Type B pancreatic cell (in vitro differentiated cells): Measurements from ENCODE around the gene ALAD. TPM values are rescaled to one million over a fixed set of nuclear protein-coding genes. Genes with fewer than 3 reads are reported as not detected.
A peak's percentile ranks its signal among the peaks of the same experiment; 100 is the strongest.

ENCODE experiments used
- DNase-seq: peaks from one replicate; pipeline ENCODE4 v3.0.0; 2021; ENCODE audit warnings: mixed read lengths; ENCODE audit not compliant: unreplicated experiment; ENCODE audit errors: extremely low spot score
- H3K27ac Mint-ChIP-seq: 2 replicates; pipeline ENCODE4 v1.8.0; 2021; ENCODE audit warnings: mild to moderate bottlenecking, mixed read lengths
- H3K27me3 Mint-ChIP-seq: 2 replicates; pipeline ENCODE4 v1.8.0; 2021; ENCODE audit warnings: mixed read lengths
- H3K36me3 Mint-ChIP-seq: 2 replicates; pipeline ENCODE4 v1.8.0; 2021; ENCODE audit warnings: mixed read lengths
- H3K4me1 Mint-ChIP-seq: one replicate; pipeline ENCODE4 v1.8.0; 2021; ENCODE audit warnings: mixed read lengths; ENCODE audit not compliant: unreplicated experiment
- H3K4me3 Mint-ChIP-seq: 2 replicates; pipeline ENCODE4 v1.8.0; 2021; ENCODE audit warnings: mild to moderate bottlenecking, mixed read lengths
- H3K9me3 Mint-ChIP-seq: 2 replicates; pipeline ENCODE4 v1.8.0; 2021; ENCODE audit warnings: mixed read lengths
- CTCF ChIP-seq: fragments of 200-600 bp; sonication (generic); conservative IDR thresholded peaks from 2 replicates; pipeline ENCODE4 v1.5.0; 2021; ENCODE audit warnings: antibody characterized with exemption, mild to moderate bottlenecking
- total RNA-seq: library from RNA; stranded (reverse); gene quantifications from 2 replicates; pipeline ENCODE4 v1.2.1, GENCODE V29; 2021; ENCODE audit warnings: low replicate concordance

ALAD gene
- total RNA-seq, 1 donor from 2014 or later, result 41.4 TPM

- Mint-ChIP-seq H3K27me3 (peaks cover 69% of the 10 kb centered on the region), H3K9me3 (no peaks in the 10 kb centered on the region), H3K27ac (no peak overlapping the region)
Observed at GRCh38 chr9:113352411-113352810, 48.7 kb downstream of the ALAD start.

GRCh38 chr9:113352006-113352405 is 49.1 kb downstream of the ALAD start:
- Mint-ChIP-seq H3K27me3 (peaks cover 73% of the 10 kb centered on the region), H3K4me3 (no peak overlapping the region), H3K4me1 (no peaks in the 10 kb centered on the region), H3K9me3 (no peaks in the 10 kb centered on the region), H3K27ac (no peak overlapping the region), H3K36me3 (peaks cover 9% of the 10 kb centered on the region)
- no peak for TF ChIP-seq CTCF
- DNase-seq, result no peak

More at GRCh38 chr9:113352411-113352810, 48.7 kb downstream of the ALAD start:
- no peaks in the 10 kb centered on the region for H3K4me1 Mint-ChIP-seq
- H3K36me3 Mint-ChIP-seq, result peaks cover 9% of the 10 kb centered on the region
- no peak for TF ChIP-seq CTCF
- no peak for DNase-seq
- no peak overlapping the region for H3K4me3 Mint-ChIP-seq

- Mint-ChIP-seq H3K27me3 (peaks cover 72% of the 10 kb centered on the region), H3K4me3 (peak overlapping the region; percentile 87)
Observed at GRCh38 chr9:113350937-113351336, 50.1 kb downstream of the ALAD start.

GRCh38 chr9:113350107-113350661 is 50.9 kb downstream of the ALAD start:
- H3K27me3 Mint-ChIP-seq, result peaks cover 71% of the 10 kb centered on the region
- DNase-seq, result no peak
- H3K4me3 Mint-ChIP-seq, result peak overlapping the region; percentile 87
- TF ChIP-seq CTCF, result no peak
- H3K36me3 Mint-ChIP-seq, result peaks cover 5% of the 10 kb centered on the region
- H3K4me1 Mint-ChIP-seq, result no peaks in the 10 kb centered on the region
- H3K9me3 Mint-ChIP-seq, result no peaks in the 10 kb centered on the region
- H3K27ac Mint-ChIP-seq, result peak overlapping the region; percentile 70

More at GRCh38 chr9:113350937-113351336, 50.1 kb downstream of the ALAD start:
- TF ChIP-seq CTCF, result no peak
- DNase-seq, result no peak
- Mint-ChIP-seq H3K4me1 (no peaks in the 10 kb centered on the region), H3K27ac (peak overlapping the region; percentile 6), H3K36me3 (peaks cover 5% of the 10 kb centered on the region), H3K9me3 (no peaks in the 10 kb centered on the region)

DNA sequence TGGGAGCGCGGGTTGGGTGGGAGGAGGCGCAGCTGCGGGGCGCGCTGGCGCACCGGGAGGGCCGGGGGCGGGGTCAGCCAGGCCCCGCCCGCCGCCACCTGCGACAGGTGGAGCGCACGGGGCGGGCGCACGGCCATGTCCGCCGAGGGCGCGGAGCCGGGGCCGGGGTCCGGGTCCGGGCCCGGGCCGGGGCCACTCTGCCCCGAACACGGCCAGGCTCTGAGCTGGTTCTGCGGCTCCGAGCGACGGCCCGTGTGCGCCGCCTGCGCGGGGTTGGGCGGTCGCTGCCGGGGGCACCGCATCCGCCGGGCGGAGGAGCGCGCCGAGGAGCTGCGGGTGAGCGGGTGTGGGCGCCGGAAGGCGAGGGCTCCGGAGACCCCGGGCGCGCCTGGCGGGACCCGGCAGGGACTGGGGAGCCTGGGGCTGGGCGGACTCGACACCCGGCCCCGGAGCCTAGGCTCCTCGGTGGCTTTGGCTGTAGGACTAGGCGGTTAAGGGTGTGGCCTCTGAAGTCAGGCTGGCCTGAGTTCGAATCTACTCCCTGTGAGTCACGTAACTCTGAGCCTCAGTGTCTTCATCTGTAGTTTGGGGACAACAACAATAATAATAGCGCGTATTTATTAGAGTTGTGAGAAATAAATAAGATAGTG is 51.5 kb downstream of the ALAD start, which contains the start of gene BSPRY:
Gene BSPRY (plus strand): TSS at position 97 of the 650 bp plus-strand sequence. CDS start 39 bp downstream, at position 136.
- peak within 1 kb of the TSS; percentile 87 for H3K4me3 Mint-ChIP-seq
- TF ChIP-seq CTCF, result no peak
- peaks cover 67% of the 10 kb centered on the region for H3K27me3 Mint-ChIP-seq
- H3K36me3 Mint-ChIP-seq, result peaks cover 5% of the 10 kb centered on the region
- no peak for DNase-seq
- H3K4me1 Mint-ChIP-seq, result no peaks in the 10 kb centered on the region
- no peaks in the 10 kb centered on the region for H3K9me3 Mint-ChIP-seq
- peak within 1 kb of the TSS; percentile 72 for H3K27ac Mint-ChIP-seq
